Measurements from ENCODE around the gene MRPL45. TPM values are rescaled to one million over a fixed set of nuclear protein-coding genes. Genes with fewer than 3 reads are reported as not detected.

Gene MRPL45
- total and polyA plus RNA-seq, 2 of the 13 experiments (the other 11 are each of a cell fraction or from before 2014, with no cell fraction given), result 89.5 to 157 TPM

- Histone ChIP-seq H2AFZ (ENCODE audit: low read length) (no peak overlapping the region), H3K36me3 (replicated peaks in 1 of 2; ENCODE audit: control insufficient read depth in 1 of 2, insufficient read depth in 2 of 2, low read length in 2 of 2) (no peaks in the 10 kb centered on the region), H3K27me3 (ENCODE audit: control insufficient read depth in 1 of 2, insufficient read depth in 2 of 2, low read length in 2 of 2) (no peaks in the 10 kb centered on the region; a peak in 1 of 5 replicates), H3K27ac (ENCODE audit: extremely low read length, insufficient read depth, low read length) (no peak overlapping the region), H3K4me3 (replicated peaks in 1 of 3; ENCODE audit: insufficient read depth in 1 of 3, low read depth in 2 of 3, low read length in 3 of 3) (peak overlapping the region in 1 of 3 experiments; percentile 91; a peak in 1 of 6 replicates), H3K79me2 (ENCODE audit: insufficient read depth, low read length) (peaks cover 66% of the 10 kb centered on the region), H3K9me3 (ENCODE audit: low read length) (no peaks in the 10 kb centered on the region), H3K9ac (ENCODE audit: insufficient read depth, low read depth, low read length) (no peak overlapping the region), H3K4me2 (ENCODE audit: low read depth, low read length) (peak overlapping the region; percentile 94), H4K20me1 (ENCODE audit: insufficient read depth, low read length) (peaks cover 17% of the 10 kb centered on the region; the same call in 1 of the 2 replicates), H3K4me1 (ENCODE audit: insufficient read depth, low read length) (peaks cover 84% of the 10 kb centered on the region)
- in situ Hi-C loops (cut with HindIII; ENCODE audit: extremely low pct_ligation_motif_present, low pct_unique_long_range_greater_than_20kb) (no loop called here), intact Hi-C loops (cut with micrococcal nuclease; ENCODE audit: unreplicated experiment) (no loop called here)
- CTCF ChIA-PET (ENCODE audit: low intra/inter-chr PET ratio, low total read pairs), result no interaction called here
- FAIRE-seq (no peak), ATAC-seq (no peak), DNase-seq (ENCODE audit: low spot score) (no peak)
- TF ChIP-seq RERE (CRISPR knock-in tag; IDR thresholded peaks at IDR 0.05; ENCODE audit: low read depth) (no peak), ZNF446 (CRISPR knock-in tag; IDR thresholded peaks at IDR 0.05) (no peak), SMYD3 (CRISPR knock-in tag; IDR thresholded peaks at IDR 0.05) (no peak), ZNF10 (CRISPR knock-in tag; IDR thresholded peaks at IDR 0.05; ENCODE audit: borderline replicate concordance, low read depth) (no peak), ARNT (IDR thresholded peaks at IDR 0.05) (no peak), SRSF4 (IDR thresholded peaks at IDR 0.05; ENCODE audit: low read depth, low read length, poor library complexity, severe bottlenecking) (no peak), CHD4 (IDR thresholded peaks at IDR 0.05; ENCODE audit: borderline replicate concordance, low read length) (no peak), RFXAP (CRISPR knock-in tag; IDR thresholded peaks at IDR 0.05; ENCODE audit: borderline replicate concordance) (no peak), NKX3-1 (CRISPR knock-in tag; IDR thresholded peaks at IDR 0.05) (no peak), PAX8 (CRISPR knock-in tag; IDR thresholded peaks at IDR 0.05; ENCODE audit: borderline replicate concordance) (no peak)
- POLR2A ChIA-PET, result interaction anchor here (1.1 to 6.8 kb wide), 3 partner anchors 29 to 60 kb away, joined by 3 to 158 read pairs (median 3); partner anchors contain the start of gene MRPL45
- WGBS (ENCODE audit: low lambda C conversion rate), result 93% methylated on average over 7 of the region's 7 CpGs
- BruUV-seq (replicated peaks), result no TSS peak
These were observed 57.5 kb downstream of the MRPL45 start for GRCh38 chr17:38354466-38354865.
